HG02798 (cell line): ENCODE measurements around the gene ZBTB7C.

ENCODE experiments used
- ATAC-seq: cut with Tn5 transposase; IDR thresholded peaks from one replicate; pipeline ENCODE4 v1.9.1; 2021; ENCODE audit warnings: mild to moderate bottlenecking; ENCODE audit not compliant: unreplicated experiment, poor library complexity

The ZBTB7C gene

GRCh38 chr18:48058486-48058885 lies 350.7 kb downstream of the ZBTB7C start:
- ATAC-seq, result no peak

- ATAC-seq, result no peak
Measured at GRCh38 chr18:48057018-48057417, 352.2 kb downstream of the ZBTB7C start.

GRCh38 chr18:48055351-48055750 lies 353.8 kb downstream of the ZBTB7C start:
- ATAC-seq, result no peak

GRCh38 chr18:48053881-48054816 lies 355.0 kb downstream of the ZBTB7C start:
- ATAC-seq, result no peak

GRCh38 chr18:48052842-48053241 lies 356.3 kb downstream of the ZBTB7C start:
- ATAC-seq, result no peak

- no peak for ATAC-seq
Measured at GRCh38 chr18:48051945-48052840, 357.0 kb downstream of the ZBTB7C start.

- ATAC-seq, result no peak
Measured at GRCh38 chr18:48050176-48050575, 359.0 kb downstream of the ZBTB7C start.

GRCh38 chr18:48049757-48050156 lies 359.4 kb downstream of the ZBTB7C start:
- ATAC-seq, result no peak

GRCh38 chr18:48048251-48048650 lies 360.9 kb downstream of the ZBTB7C start:
- ATAC-seq, result no peak

- no peak for ATAC-seq
Measured at GRCh38 chr18:48046843-48047242, 362.3 kb downstream of the ZBTB7C start.

- ATAC-seq, result no peak
Measured at GRCh38 chr18:48045744-48046143, 363.4 kb downstream of the ZBTB7C start.

GRCh38 chr18:48044944-48045343 lies 364.2 kb downstream of the ZBTB7C start:
- no peak for ATAC-seq

GRCh38 chr18:48043166-48043565 lies 366.0 kb downstream of the ZBTB7C start:
- no peak for ATAC-seq

GRCh38 chr18:48042431-48042830 lies 366.8 kb downstream of the ZBTB7C start:
- no peak for ATAC-seq

- ATAC-seq, result no peak
Measured at GRCh38 chr18:48040457-48041110, 368.6 kb downstream of the ZBTB7C start.

GRCh38 chr18:48039769-48040215 lies 369.4 kb downstream of the ZBTB7C start:
- ATAC-seq, result no peak

GRCh38 chr18:48038636-48039035 lies 370.5 kb downstream of the ZBTB7C start:
- ATAC-seq, result no peak

- ATAC-seq, result no peak
Measured at GRCh38 chr18:48037481-48038271, 371.5 kb downstream of the ZBTB7C start.

GRCh38 chr18:48036641-48037421 lies 372.4 kb downstream of the ZBTB7C start:
- no peak for ATAC-seq
